Measurements from ENCODE around the gene CCDC78.
A peak's percentile ranks its signal among the peaks of the same experiment; 100 is the strongest.

The CCDC78 gene

DNA sequence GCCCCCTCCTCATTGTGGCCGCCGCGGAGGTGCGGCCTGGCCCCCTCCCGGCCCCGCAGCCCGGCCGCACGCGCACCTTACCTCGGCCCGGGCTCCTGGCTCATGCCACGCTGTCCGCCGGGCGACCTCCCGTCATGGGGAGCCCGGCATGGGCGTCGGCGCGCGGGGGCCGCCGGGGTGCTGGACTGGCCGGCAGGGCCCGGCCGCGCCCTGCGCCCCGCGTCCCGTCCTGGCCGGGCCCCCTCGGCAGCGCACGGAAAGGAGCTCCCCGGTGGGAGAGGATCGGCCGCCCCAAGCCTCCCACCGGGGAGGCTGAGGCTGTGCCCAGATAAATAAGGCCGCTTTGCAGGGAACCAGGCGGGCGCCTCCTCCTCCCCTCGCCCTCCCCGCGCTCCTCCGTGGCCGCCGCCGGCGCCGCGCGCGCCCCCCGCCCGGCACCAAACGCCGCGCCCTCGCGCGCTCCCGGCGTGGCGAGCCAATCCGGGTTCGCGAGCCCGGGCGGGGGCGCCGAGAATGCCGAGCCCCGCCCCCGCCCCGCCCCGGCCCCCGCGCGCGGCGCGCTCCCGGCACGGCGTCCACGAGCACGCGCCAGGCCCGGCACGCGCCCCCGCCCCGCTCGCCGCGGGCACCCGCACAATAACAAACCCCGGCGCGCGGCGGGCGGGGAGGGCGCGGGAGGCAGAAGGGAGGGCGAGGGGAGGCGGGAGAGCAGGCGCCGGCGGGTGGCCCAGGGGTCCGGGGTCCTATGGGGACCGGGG lies 20.6 kb downstream of the CCDC78 start, which contains the start of gene FBXL16:
Gene FBXL16, minus strand, starts transcription at position 371 of the 758 bp plus-strand sequence. CDS start 8,396 bp downstream, outside the sequence.
- no peaks in the 10 kb centered on the region for H3K27me3 ChIP-seq (ENCODE audit: insufficient read depth, poor library complexity, severe bottlenecking)
- peak within 1 kb of the TSS; percentile 49 for H3K27ac ChIP-seq (ENCODE audit: poor library complexity, severe bottlenecking)
- peaks cover 3% of the 10 kb centered on the region for H3K4me1 ChIP-seq (ENCODE audit: insufficient read depth, poor library complexity, severe bottlenecking)
- no peaks in the 10 kb centered on the region for H3K9me3 ChIP-seq (ENCODE audit: severe bottlenecking)
- no peaks in the 10 kb centered on the region for H3K36me3 ChIP-seq (ENCODE audit: low read depth)
- peak within 1 kb of the TSS; percentile 87 for H3K4me3 ChIP-seq (ENCODE audit: severe bottlenecking)
- no peak for ATAC-seq (ENCODE audit: low read depth)
- DNase-seq (ENCODE audit: low spot score) = no peak
- TF ChIP-seq CTCF (IDR thresholded peaks at IDR 0.05; ENCODE audit: poor library complexity, severe bottlenecking) = no peak

DNA sequence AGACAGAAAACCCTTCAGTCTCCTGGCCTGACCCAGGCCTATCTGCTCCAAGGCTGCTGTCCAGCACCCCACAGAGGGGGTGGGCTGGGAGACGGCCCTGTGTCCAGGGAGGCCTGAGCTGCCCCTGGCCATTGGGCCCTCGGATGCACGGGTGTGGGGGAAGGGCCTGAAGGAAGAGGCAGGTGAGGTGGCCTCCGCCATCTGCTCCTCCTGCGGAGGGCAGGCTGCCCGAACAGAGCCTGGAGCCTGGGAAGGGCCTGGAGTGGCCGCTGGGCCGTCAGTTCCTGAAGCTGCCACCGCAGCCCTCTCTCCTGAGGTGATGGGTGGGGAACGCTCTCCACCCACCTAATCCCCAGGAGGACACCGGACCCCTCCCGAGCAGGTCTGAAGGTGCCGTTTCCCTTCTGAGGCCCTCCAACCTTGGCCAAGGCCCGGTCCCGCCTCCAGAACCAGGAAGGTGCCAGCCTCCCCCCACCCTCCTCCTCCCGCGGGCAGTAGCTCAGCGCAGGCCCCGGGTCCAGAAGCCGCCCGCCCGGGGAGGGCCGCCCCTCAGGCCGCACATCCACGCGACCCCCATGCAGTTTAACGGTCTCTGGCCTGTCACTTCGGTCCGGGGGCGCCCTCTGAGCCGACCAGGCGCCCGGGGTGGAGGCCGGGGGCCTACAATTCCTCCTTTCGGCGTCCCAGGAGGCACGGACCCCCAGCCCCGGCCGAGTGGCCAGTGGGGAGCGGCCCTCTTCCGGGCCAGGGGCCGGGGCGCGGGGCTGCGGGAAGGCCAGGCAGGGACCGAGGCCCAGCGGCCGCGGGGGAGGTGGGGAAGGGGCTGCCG lies 21.5 kb downstream of the CCDC78 start:
- peak; percentile 6; the same call in 1 of the 3 replicates for ATAC-seq (ENCODE audit: low read depth)
- no peaks in the 10 kb centered on the region for H3K9me3 ChIP-seq (ENCODE audit: severe bottlenecking)
- no peak for DNase-seq (ENCODE audit: low spot score)
- H3K27me3 ChIP-seq (ENCODE audit: insufficient read depth, poor library complexity, severe bottlenecking) = no peaks in the 10 kb centered on the region
- H3K4me3 ChIP-seq (ENCODE audit: severe bottlenecking) = peak overlapping the region; percentile 87
- H3K36me3 ChIP-seq (ENCODE audit: low read depth) = no peaks in the 10 kb centered on the region
- H3K4me1 ChIP-seq (ENCODE audit: insufficient read depth, poor library complexity, severe bottlenecking) = peaks cover 3% of the 10 kb centered on the region
- no peak for TF ChIP-seq CTCF (IDR thresholded peaks at IDR 0.05; ENCODE audit: poor library complexity, severe bottlenecking)
- H3K27ac ChIP-seq (ENCODE audit: poor library complexity, severe bottlenecking) = peak overlapping the region; percentile 49

DNA sequence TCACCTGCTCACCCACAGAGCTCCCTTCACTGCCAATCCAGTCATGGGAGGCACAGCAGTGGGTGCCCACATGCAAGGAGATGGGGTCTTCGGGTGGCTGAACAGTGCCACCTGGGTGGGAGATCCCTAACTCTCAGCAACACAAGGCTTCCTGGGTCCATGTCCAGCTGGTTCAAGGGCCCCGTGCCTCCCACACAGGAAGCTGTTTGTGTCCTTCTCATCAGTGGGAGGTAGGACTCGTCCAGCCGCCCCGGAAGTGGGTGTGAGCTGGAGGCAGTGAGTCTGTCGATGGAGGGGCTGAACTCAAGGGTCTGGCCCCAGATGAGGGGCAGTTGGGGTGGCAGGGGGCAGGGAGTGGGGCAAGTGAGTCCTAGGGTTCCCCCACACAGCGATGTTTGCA lies 22.2 kb downstream of the CCDC78 start:
- peaks cover 3% of the 10 kb centered on the region for H3K4me1 ChIP-seq (ENCODE audit: insufficient read depth, poor library complexity, severe bottlenecking)
- peak overlapping the region; percentile 87 for H3K4me3 ChIP-seq (ENCODE audit: severe bottlenecking)
- no peaks in the 10 kb centered on the region for H3K9me3 ChIP-seq (ENCODE audit: severe bottlenecking)
- H3K27me3 ChIP-seq (ENCODE audit: insufficient read depth, poor library complexity, severe bottlenecking) = no peaks in the 10 kb centered on the region
- DNase-seq (ENCODE audit: low spot score) (no peak), ATAC-seq (ENCODE audit: low read depth) (no peak)
- no peak for TF ChIP-seq CTCF (IDR thresholded peaks at IDR 0.05; ENCODE audit: poor library complexity, severe bottlenecking)
- no peaks in the 10 kb centered on the region for H3K36me3 ChIP-seq (ENCODE audit: low read depth)
- H3K27ac ChIP-seq (ENCODE audit: poor library complexity, severe bottlenecking) = peak overlapping the region; percentile 49

- H3K9me3 ChIP-seq (ENCODE audit: severe bottlenecking) = no peaks in the 10 kb centered on the region
- no peak for DNase-seq (ENCODE audit: low spot score)
- ATAC-seq (ENCODE audit: low read depth) = no peak
Observed at GRCh38 chr16:703406-703805, 22.8 kb downstream of the CCDC78 start.

More at GRCh38 chr16:703406-703805, 22.8 kb downstream of the CCDC78 start:
- TF ChIP-seq CTCF (IDR thresholded peaks at IDR 0.05; ENCODE audit: poor library complexity, severe bottlenecking) = no peak
- H3K4me1 ChIP-seq (ENCODE audit: insufficient read depth, poor library complexity, severe bottlenecking) = peaks cover 3% of the 10 kb centered on the region
- no peaks in the 10 kb centered on the region for H3K36me3 ChIP-seq (ENCODE audit: low read depth)
- no peaks in the 10 kb centered on the region for H3K27me3 ChIP-seq (ENCODE audit: insufficient read depth, poor library complexity, severe bottlenecking)
- H3K4me3 ChIP-seq (ENCODE audit: severe bottlenecking) = no peak overlapping the region
- no peak overlapping the region for H3K27ac ChIP-seq (ENCODE audit: poor library complexity, severe bottlenecking)

Data from RWPE2 (cell line).